OCI-LY7 (cell line): Measurements from ENCODE around the gene WEE1. TPM values are rescaled to one million over a fixed set of nuclear protein-coding genes. Genes with fewer than 3 reads are reported as not detected.
A peak's percentile ranks its signal among the peaks of the same experiment; 100 is the strongest.

ENCODE experiments used
- BruUV-seq: library from RNA; stranded (reverse); fragments of 400-500 nt; replicated peaks from 2 replicates; lab custom pipeline; 2021; lab: Mats Ljungman, UMichigan
- CTCF ChIA-PET: fragments of 300-600 bp; sonication (Branson Sonifier 250); formaldehyde crosslinking; loops from one replicate; lab custom pipeline; 2022; ENCODE audit warnings: antibody characterized with exemption; ENCODE audit not compliant: unreplicated experiment; lab: Charles Lee
- POLR2A ChIA-PET: fragments of 300-600 bp; sonication (Branson Sonifier 250); formaldehyde crosslinking; loops from one replicate; lab custom pipeline; 2022; ENCODE audit warnings: antibody characterized with exemption; lab: Charles Lee
- DNase-seq: peaks from one replicate; pipeline ENCODE4 v3.0.0-alpha.2; 2015; ENCODE audit warnings: low spot score
- H2AFZ ChIP-seq: fragments of 200-600 bp; sonication (generic), shearing (Covaris generic); 2 replicates; pipeline ENCODE4 v1.6.1; 2014; ENCODE audit warnings: mild to moderate bottlenecking, antibody characterized with exemption, low read length, moderate library complexity
- H3K27ac ChIP-seq: fragments of 200-600 bp; sonication (generic); 2 replicates; pipeline ENCODE4 v1.5.1; 2014; ENCODE audit warnings: mixed run types, low read depth, mild to moderate bottlenecking, moderate library complexity, low read length, inconsistent platforms; ENCODE audit not compliant: poor library complexity, severe bottlenecking
- H3K36me3 ChIP-seq: fragments of 200-600 bp; sonication (generic); 2 replicates; pipeline ENCODE4 v1.6.1; 2014; ENCODE audit warnings: mild to moderate bottlenecking, antibody characterized with exemption, low read length, moderate library complexity, mixed read lengths; ENCODE audit not compliant: insufficient read depth
- H3K4me1 ChIP-seq: fragments of 200-600 bp; sonication (generic); 2 replicates; pipeline ENCODE4 v1.5.1; 2014; ENCODE audit warnings: mild to moderate bottlenecking, low read length; ENCODE audit not compliant: insufficient read depth, poor library complexity, severe bottlenecking
- H3K4me2 ChIP-seq: fragments of 200-600 bp; sonication (generic); 2 replicates; pipeline ENCODE4 v1.6.1; 2014; ENCODE audit warnings: mild to moderate bottlenecking, low read length
- H3K4me3 ChIP-seq: fragments of 200-600 bp; sonication (generic); 2 replicates; pipeline ENCODE4 v1.5.1; 2014; ENCODE audit warnings: mild to moderate bottlenecking, low read depth, low read length; ENCODE audit not compliant: poor library complexity, severe bottlenecking
- H3K79me2 ChIP-seq: fragments of 200-600 bp; sonication (generic); 2 replicates; pipeline ENCODE4 v1.6.1; 2016; ENCODE audit warnings: low read depth, mild to moderate bottlenecking, low read length, moderate library complexity, mixed read lengths; ENCODE audit not compliant: insufficient read depth
- H3K9me2 ChIP-seq: fragments of 200-600 bp; sonication (generic); 2 replicates; pipeline ENCODE4 v1.6.1; 2016; ENCODE audit warnings: mild to moderate bottlenecking, low read length, mixed read lengths; ENCODE audit not compliant: insufficient read depth
- H3K9me3 ChIP-seq: fragments of 200-600 bp; sonication (generic); 2 replicates; pipeline ENCODE4 v1.6.1; 2014; ENCODE audit warnings: mild to moderate bottlenecking, mixed run types, low read length, mixed read lengths
- H4K20me1 ChIP-seq: fragments of 200-600 bp; sonication (generic); 2 replicates; pipeline ENCODE4 v1.6.1; 2014; ENCODE audit warnings: mild to moderate bottlenecking, antibody characterized with exemption, low read length, moderate library complexity, mixed read lengths; ENCODE audit not compliant: insufficient read depth
- CTCF ChIP-seq: fragments of 200-600 bp; sonication (generic); conservative IDR thresholded peaks from 2 replicates; pipeline ENCODE4 v1.5.1; 2014; ENCODE audit warnings: mild to moderate bottlenecking, antibody characterized with exemption, low read length, moderate library complexity, mixed read lengths
- EZH2phosphoT487 ChIP-seq: fragments of 200-600 bp; sonication (generic); IDR thresholded peaks from 2 replicates; pipeline ENCODE4 v1.6.1; 2018; ENCODE audit warnings: low read depth, borderline replicate concordance, mild to moderate bottlenecking, mixed run types, antibody characterized with exemption, low read length, moderate library complexity, mixed read lengths
- intact Hi-C: fragments of 100-400 bp; cut with micrococcal nuclease; formaldehyde crosslinking; loops from one replicate; pipeline ENCODE4 v1.10.0; 2022; ENCODE audit not compliant: unreplicated experiment
- small RNA-seq: library from RNA; depleted of rRNA; stranded (forward); fragments of <200 nt; gene quantifications from one replicate; pipeline ENCODE3, GENCODE V24; 2014
- total RNA-seq, 2 experiments: library from RNA; depleted of rRNA in 1 of 2; stranded (reverse); fragments of >200 nt in 1 of 2; shearing (Covaris generic) in 1 of 2; gene quantifications; 2 replicates each; pipeline ENCODE4 v1.2.3, GENCODE V29; 2014 to 2022

Gene WEE1
- total RNA-seq, 2 experiments from 2014 or later = 147 to 216 TPM

GRCh38 chr11:9639099-9639498, 65.6 kb downstream of the WEE1 start:
- Histone ChIP-seq H3K4me1 (peaks cover 33% of the 10 kb centered on the region), H4K20me1 (no peaks in the 10 kb centered on the region), H3K9me3 (peaks cover 2% of the 10 kb centered on the region; the same call in 1 of the 2 replicates), H3K79me2 (no peaks in the 10 kb centered on the region), H3K9me2 (no peaks in the 10 kb centered on the region), H3K27ac (no peak overlapping the region), H2AFZ (peak overlapping the region; percentile 78), H3K36me3 (no peaks in the 10 kb centered on the region), H3K4me3 (no peak overlapping the region), H3K4me2 (peak overlapping the region; percentile 40)
- BruUV-seq = no TSS peak
- DNase-seq = peak; percentile 27
- TF ChIP-seq EZH2phosphoT487 (no peak), CTCF (no peak)
- POLR2A ChIA-PET = interaction anchor here (0.7 to 3.7 kb wide), 8 partner anchors 9 to 54 kb away, joined by 3 to 17 read pairs (median 7); no protein-coding TSS in a partner anchor
- CTCF ChIA-PET = interaction anchor here (0.9 to 1.2 kb wide), 3 partner anchors 15 to 109 kb away, joined by 3 to 5 read pairs (median 3); partner anchors contain the start of gene SWAP70
- intact Hi-C loops = no loop called here

Small RNA genes within 50 kb of the gene (small RNA-seq; reads per million reads assigned to genes)
- gene RF01210 = not detected

Other genes starting within 250 kb of the WEE1 start
- gene IPO7, start 189.0 kb upstream of the WEE1 start, total RNA-seq (2014; rRNA removed; shearing (Covaris generic)) = 88.3 and 120 TPM in 2 replicates
- 150 and 160 TPM in 2 replicates for gene IPO7, start 189.0 kb upstream of the WEE1 start, total RNA-seq (2022)
- 25.0 and 36.2 TPM in 2 replicates for gene ZNF143, start 112.7 kb upstream of the WEE1 start, total RNA-seq (2014; rRNA removed; shearing (Covaris generic))
- gene ZNF143, start 112.7 kb upstream of the WEE1 start, total RNA-seq (2022) = 22.9 and 28.4 TPM in 2 replicates
- gene SWAP70, start 90.4 kb downstream of the WEE1 start, total RNA-seq (2014; rRNA removed; shearing (Covaris generic)) = 37.5 and 44.4 TPM in 2 replicates
- gene SWAP70, start 90.4 kb downstream of the WEE1 start, total RNA-seq (2022) = 91.9 and 110 TPM in 2 replicates